Measurements from ENCODE around the gene IL25. TPM values are rescaled to one million over a fixed set of nuclear protein-coding genes. Genes with fewer than 3 reads are reported as not detected.

The IL25 gene
- total and polyA plus RNA-seq, 2 of the 8 experiments (the other 6 are each of a cell fraction or from before 2014, with no cell fraction given): not detected

DNA sequence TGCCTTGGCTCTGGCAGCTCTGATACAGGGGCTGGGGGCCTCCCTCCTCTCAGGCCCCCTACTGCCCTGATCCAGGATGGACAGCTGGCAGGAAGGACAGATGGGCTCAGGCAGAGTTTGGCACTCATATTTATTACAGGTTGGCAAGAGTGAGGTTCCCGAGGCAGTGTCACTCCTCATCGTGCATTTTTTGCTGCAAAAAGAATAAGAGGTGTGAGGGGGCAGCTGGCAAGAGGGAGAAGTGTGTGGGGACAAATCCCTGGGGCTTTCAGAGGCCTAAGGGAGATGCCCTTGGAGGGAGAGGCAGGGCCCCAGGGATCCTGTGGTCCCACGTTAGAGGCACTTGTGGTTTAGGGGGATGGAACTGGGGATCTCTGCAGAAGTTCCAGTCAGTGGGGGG is 9.3 kb downstream of the IL25 start:
- no peak overlapping the region for H2BK20ac ChIP-seq (ENCODE audit: low read length)
- no peak overlapping the region for H4K5ac ChIP-seq (ENCODE audit: insufficient read length, low read depth, low read length)
- no peak overlapping the region for H4K91ac ChIP-seq (replicated peaks; ENCODE audit: insufficient read length, low read length)
- no peak overlapping the region for H2AK5ac ChIP-seq (ENCODE audit: low read depth, low read length)
- no peak overlapping the region for H3K9ac ChIP-seq (replicated peaks in 1 of 4; ENCODE audit: extremely low read depth in 1 of 4, low read depth in 3 of 4, low read length in 3 of 4)
- no peak overlapping the region for H4K8ac ChIP-seq (ENCODE audit: extremely low read depth, insufficient read depth, low read length)
- no peak for FAIRE-seq
- no peak overlapping the region for H3K23ac ChIP-seq (ENCODE audit: insufficient read length)
- peaks cover 0 to 6% (median 2%) of the 10 kb centered on the region in 4 experiments; a peak in 3 of 7 replicates for H3K4me1 ChIP-seq (replicated peaks in 1 of 4; ENCODE audit: control insufficient read depth in 3 of 4, insufficient read depth in 4 of 4, low read length in 3 of 4)
- no peak overlapping the region for H3K14ac ChIP-seq (ENCODE audit: insufficient read length)
- H3K23me2 ChIP-seq (ENCODE audit: low read depth, low read length): no peaks in the 10 kb centered on the region; the same call in 1 of the 2 replicates
- peaks cover 0 to 17% (median 10%) of the 10 kb centered on the region in 4 experiments; a peak in 6 of 7 replicates for H3K27me3 ChIP-seq (replicated peaks in 1 of 4; ENCODE audit: control insufficient read depth in 3 of 4, extremely low read depth in 1 of 4, insufficient read depth in 3 of 4, low read length in 3 of 4)
- 73% methylated on average over 3 of the region's 3 CpGs; no CpG with 5 or more reads in 1 of the 2 experiments for WGBS, 2 experiments (ENCODE audit: extremely low coverage in 1 of 2, insufficient coverage in 1 of 2, insufficient read length in 1 of 2, insufficient replicate concordance in 2 of 2, low coverage in 1 of 2, low lambda C conversion rate in 2 of 2, missing lambda C conversion rate in 1 of 2)
- no peak overlapping the region for H2AFZ ChIP-seq (ENCODE audit: low read length)
- H3K18ac ChIP-seq (ENCODE audit: extremely low read depth, low read length): no peak overlapping the region
- no peaks in the 10 kb centered on the region for H4K20me1 ChIP-seq (replicated peaks in 1 of 2; ENCODE audit: control insufficient read depth in 1 of 2, insufficient read depth in 2 of 2, low read length in 2 of 2)
- no peak for DNase-seq (ENCODE audit: low read depth in 1 of 2, low spot score in 2 of 2)
- H2BK5ac ChIP-seq (ENCODE audit: low read depth, low read length): no peak overlapping the region
- no peaks in the 10 kb centered on the region for H3K9me3 ChIP-seq (ENCODE audit: insufficient read depth in 2 of 2, low read depth in 1 of 2, low read length in 1 of 2)
- no peak overlapping the region for H3K4me2 ChIP-seq (ENCODE audit: insufficient read depth in 1 of 2, low read depth in 2 of 2, low read length in 2 of 2)
- CTCF ChIA-PET (ENCODE audit: partially characterized antibody): interaction anchor here (1.0 to 15.0 kb wide), 8 partner anchors 13 to 186 kb away, joined by 3 to 333 read pairs (median 4); partner anchors contain the start of genes AP1G2, EFS and SLC22A17
- no peaks in the 10 kb centered on the region for H3K36me3 ChIP-seq (ENCODE audit: control insufficient read depth in 2 of 4, insufficient read depth in 4 of 4, low read length in 3 of 4)
- H2BK15ac ChIP-seq (ENCODE audit: low read length): no peak overlapping the region
- H3K27ac ChIP-seq (ENCODE audit: low read depth, low read length): no peak overlapping the region
- H3K79me2 ChIP-seq (ENCODE audit: control insufficient read depth in 1 of 2, insufficient read depth in 2 of 2, low read length in 2 of 2): no peaks in the 10 kb centered on the region
- no peak overlapping the region for H2BK120ac ChIP-seq (replicated peaks; ENCODE audit: low read depth, low read length)
- H3K79me1 ChIP-seq (ENCODE audit: low read depth, low read length): no peaks in the 10 kb centered on the region
- no peak overlapping the region for H2BK12ac ChIP-seq (ENCODE audit: low read depth, low read length)
- POLR2A ChIA-PET (ENCODE audit: partially characterized antibody): interaction anchor here (1.4 kb wide), 1 partner anchor 9 kb away, joined by 3 read pairs; the partner anchor contains the start of gene IL25
- no peak overlapping the region for H3K4ac ChIP-seq (replicated peaks; ENCODE audit: insufficient read length, low read depth, low read length)
- H3K4me3 ChIP-seq (ENCODE audit: extremely low read depth in 1 of 4, insufficient read depth in 2 of 4, low read depth in 3 of 4, low read length in 4 of 4): no peak overlapping the region
- no peak overlapping the region for H3K56ac ChIP-seq (replicated peaks; ENCODE audit: insufficient read length, low read depth, low read length)
- TF ChIP-seq CBX5 (IDR thresholded peaks at IDR 0.05; ENCODE audit: low read depth, low read length): no peak
- no peak for TF ChIP-seq RAD21 (IDR thresholded peaks at IDR 0.05 in 1 of 2, conservative IDR thresholded peaks at IDR 0.05 in 1 of 2; ENCODE audit: low read depth in 2 of 2, low read length in 2 of 2)
- TF ChIP-seq SRF (IDR thresholded peaks at IDR 0.05; ENCODE audit: low read depth, low read length): no peak
- TF ChIP-seq KDM5A (IDR thresholded peaks at IDR 0.05; ENCODE audit: low read length): no peak
- no peak for TF ChIP-seq RXRA (IDR thresholded peaks at IDR 0.05; ENCODE audit: insufficient read depth, low read depth, low read length)
- TF ChIP-seq CREB1 (IDR thresholded peaks at IDR 0.05): no peak
- no peak for TF ChIP-seq CHD1 (IDR thresholded peaks at IDR 0.05; ENCODE audit: low read depth, low read length)
- TF ChIP-seq NRF1 (IDR thresholded peaks at IDR 0.05; ENCODE audit: low read depth, low read length): no peak
- TF ChIP-seq, protein P1, sequence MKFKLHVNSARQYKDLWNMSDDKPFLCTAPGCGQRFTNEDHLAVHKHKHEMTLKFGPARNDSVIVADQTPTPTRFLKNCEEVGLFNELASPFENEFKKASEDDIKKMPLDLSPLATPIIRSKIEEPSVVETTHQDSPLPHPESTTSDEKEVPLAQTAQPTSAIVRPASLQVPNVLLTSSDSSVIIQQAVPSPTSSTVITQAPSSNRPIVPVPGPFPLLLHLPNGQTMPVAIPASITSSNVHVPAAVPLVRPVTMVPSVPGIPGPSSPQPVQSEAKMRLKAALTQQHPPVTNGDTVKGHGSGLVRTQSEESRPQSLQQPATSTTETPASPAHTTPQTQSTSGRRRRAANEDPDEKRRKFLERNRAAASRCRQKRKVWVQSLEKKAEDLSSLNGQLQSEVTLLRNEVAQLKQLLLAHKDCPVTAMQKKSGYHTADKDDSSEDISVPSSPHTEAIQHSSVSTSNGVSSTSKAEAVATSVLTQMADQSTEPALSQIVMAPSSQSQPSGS (IDR thresholded peaks at IDR 0.05; ENCODE audit: low read length): no peak
- no peak for TF ChIP-seq SUZ12 (IDR thresholded peaks at IDR 0.05; ENCODE audit: low read length)

Measured in H1 (cell line).